MM.1S (cell line): ENCODE measurements around the gene TMEM135.

Experiments
- EZH2 ChIP-seq: fragments of 300-600 bp; sonication (generic); optimal IDR thresholded peaks from 2 replicates; pipeline ENCODE3; 2017; ENCODE audit warnings: low read depth, mild to moderate bottlenecking, antibody characterized with exemption, low read length, mixed read lengths
- EZH2phosphoT487 ChIP-seq: fragments of 300-600 bp; sonication (generic); IDR thresholded peaks from 2 replicates; pipeline ENCODE4 v1.6.1; 2018; ENCODE audit warnings: antibody characterized with exemption, low read length
- TF ChIP-seq, protein P1 (sequence below): fragments of 300-600 bp; sonication (generic); IDR thresholded peaks from 2 replicates; pipeline ENCODE4 v1.5.1; 2016; ENCODE audit warnings: antibody characterized with exemption, low read length, mixed read lengths

DNA sequence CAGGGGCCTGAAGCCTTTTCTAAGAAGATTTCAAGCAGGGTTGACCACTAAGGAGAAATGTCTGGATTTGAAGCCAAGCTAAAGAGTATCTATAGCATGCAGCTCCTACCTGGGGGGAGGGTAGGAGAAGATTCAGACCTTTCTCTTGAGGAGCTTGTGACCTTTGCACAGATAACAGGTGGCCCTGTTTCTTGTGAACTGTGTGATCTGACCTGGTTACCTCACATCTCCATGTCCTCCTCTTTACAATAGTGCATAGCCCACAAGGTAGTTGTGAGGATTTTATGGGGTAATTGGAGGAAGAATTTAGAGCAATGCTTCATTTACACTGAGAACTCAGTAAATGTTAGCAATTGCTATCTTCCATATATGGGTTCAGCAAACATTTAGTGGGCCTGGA is 310.1 kb downstream of the TMEM135 start:
- TF ChIP-seq, protein P1, sequence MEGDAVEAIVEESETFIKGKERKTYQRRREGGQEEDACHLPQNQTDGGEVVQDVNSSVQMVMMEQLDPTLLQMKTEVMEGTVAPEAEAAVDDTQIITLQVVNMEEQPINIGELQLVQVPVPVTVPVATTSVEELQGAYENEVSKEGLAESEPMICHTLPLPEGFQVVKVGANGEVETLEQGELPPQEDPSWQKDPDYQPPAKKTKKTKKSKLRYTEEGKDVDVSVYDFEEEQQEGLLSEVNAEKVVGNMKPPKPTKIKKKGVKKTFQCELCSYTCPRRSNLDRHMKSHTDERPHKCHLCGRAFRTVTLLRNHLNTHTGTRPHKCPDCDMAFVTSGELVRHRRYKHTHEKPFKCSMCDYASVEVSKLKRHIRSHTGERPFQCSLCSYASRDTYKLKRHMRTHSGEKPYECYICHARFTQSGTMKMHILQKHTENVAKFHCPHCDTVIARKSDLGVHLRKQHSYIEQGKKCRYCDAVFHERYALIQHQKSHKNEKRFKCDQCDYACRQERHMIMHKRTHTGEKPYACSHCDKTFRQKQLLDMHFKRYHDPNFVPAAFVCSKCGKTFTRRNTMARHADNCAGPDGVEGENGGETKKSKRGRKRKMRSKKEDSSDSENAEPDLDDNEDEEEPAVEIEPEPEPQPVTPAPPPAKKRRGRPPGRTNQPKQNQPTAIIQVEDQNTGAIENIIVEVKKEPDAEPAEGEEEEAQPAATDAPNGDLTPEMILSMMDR: no peak
- no peak for TF ChIP-seq EZH2phosphoT487
- TF ChIP-seq EZH2: no peak
